ENCODE results near the gene CD300E.

DNA sequence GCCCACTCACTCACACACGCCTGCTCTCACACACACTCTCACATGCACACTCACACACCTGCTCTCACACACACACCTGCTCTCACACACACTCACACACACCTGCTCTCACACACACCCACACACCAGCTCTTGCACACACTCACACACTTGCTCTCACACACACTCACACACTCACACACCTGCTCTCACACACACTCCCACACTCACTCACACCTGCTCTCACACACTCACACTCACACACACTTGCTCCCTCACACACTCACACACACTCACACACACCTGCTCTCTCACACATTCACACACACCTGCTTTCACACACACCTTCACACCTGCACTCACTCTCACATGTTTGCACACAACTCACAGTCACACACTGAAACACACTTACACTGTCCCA, 60.2 kb downstream of the CD300E start:
- no peak for TF ChIP-seq POLR2A (IDR thresholded peaks at IDR 0.05)
- TF ChIP-seq, protein P1, sequence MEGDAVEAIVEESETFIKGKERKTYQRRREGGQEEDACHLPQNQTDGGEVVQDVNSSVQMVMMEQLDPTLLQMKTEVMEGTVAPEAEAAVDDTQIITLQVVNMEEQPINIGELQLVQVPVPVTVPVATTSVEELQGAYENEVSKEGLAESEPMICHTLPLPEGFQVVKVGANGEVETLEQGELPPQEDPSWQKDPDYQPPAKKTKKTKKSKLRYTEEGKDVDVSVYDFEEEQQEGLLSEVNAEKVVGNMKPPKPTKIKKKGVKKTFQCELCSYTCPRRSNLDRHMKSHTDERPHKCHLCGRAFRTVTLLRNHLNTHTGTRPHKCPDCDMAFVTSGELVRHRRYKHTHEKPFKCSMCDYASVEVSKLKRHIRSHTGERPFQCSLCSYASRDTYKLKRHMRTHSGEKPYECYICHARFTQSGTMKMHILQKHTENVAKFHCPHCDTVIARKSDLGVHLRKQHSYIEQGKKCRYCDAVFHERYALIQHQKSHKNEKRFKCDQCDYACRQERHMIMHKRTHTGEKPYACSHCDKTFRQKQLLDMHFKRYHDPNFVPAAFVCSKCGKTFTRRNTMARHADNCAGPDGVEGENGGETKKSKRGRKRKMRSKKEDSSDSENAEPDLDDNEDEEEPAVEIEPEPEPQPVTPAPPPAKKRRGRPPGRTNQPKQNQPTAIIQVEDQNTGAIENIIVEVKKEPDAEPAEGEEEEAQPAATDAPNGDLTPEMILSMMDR (IDR thresholded peaks at IDR 0.05): no peak
